HFFc6 (cell line): ENCODE measurements around the gene ID1. TPM values are rescaled to one million over a fixed set of nuclear protein-coding genes. Genes with fewer than 3 reads are reported as not detected.

Experiments
- DNase-seq: peaks from one replicate; pipeline ENCODE4 v3.0.0-alpha.2; 2018
- H3K27ac Mint-ChIP-seq: 2 replicates; pipeline ENCODE4 v1.8.0; 2020; ENCODE audit warnings: mild to moderate bottlenecking, mixed read lengths
- H3K27me3 Mint-ChIP-seq: 2 replicates; pipeline ENCODE4 v1.8.0; 2021; ENCODE audit warnings: mild to moderate bottlenecking, moderate library complexity, mixed read lengths; ENCODE audit not compliant: insufficient read depth
- H3K36me3 Mint-ChIP-seq: 2 replicates; pipeline ENCODE4 v1.8.0; 2021; ENCODE audit warnings: low read depth, mixed read lengths
- H3K4me1 Mint-ChIP-seq: 2 replicates; pipeline ENCODE4 v1.8.0; 2020; ENCODE audit warnings: low read depth, mixed read lengths
- H3K4me3 Mint-ChIP-seq: 2 replicates; pipeline ENCODE4 v1.8.0; 2020; ENCODE audit warnings: mild to moderate bottlenecking, moderate library complexity, mixed read lengths
- H3K9me3 Mint-ChIP-seq: 2 replicates; pipeline ENCODE4 v1.8.0; 2020; ENCODE audit warnings: mild to moderate bottlenecking, mixed read lengths
- CTCF ChIP-seq: fragments of 200-600 bp; sonication (generic); IDR thresholded peaks from 2 replicates; pipeline ENCODE4 v1.5.0; 2021; ENCODE audit warnings: antibody characterized with exemption, mild to moderate bottlenecking
- microRNA-seq: library from miRNA; unstranded; fragments of <30 nt; microRNA quantifications from one replicate; pipeline ENCODE4, GENCODE V29; 2019
- total RNA-seq, 6 experiments: library from RNA; stranded (reverse); fragmentation: NEBNext Ultra II Directional; extraction: Animal tissue kit (Norgen Biotek cat#: 25700); gene quantifications; 2 replicates in 1 of 6; 3 replicates in 5 of 6; pipeline ENCODE4 v1.2.3, GENCODE V29; 2021

Gene ID1
- total RNA-seq, 6 experiments from 2014 or later: 397 to 487 (median 452) TPM

GRCh38 chr20:31653561-31653960 is 48.5 kb downstream of the ID1 start:
- H3K36me3 Mint-ChIP-seq: no peaks in the 10 kb centered on the region
- peaks cover 16% of the 10 kb centered on the region for H3K4me1 Mint-ChIP-seq
- no peak for TF ChIP-seq CTCF
- DNase-seq: no peak
- no peaks in the 10 kb centered on the region for H3K9me3 Mint-ChIP-seq
- no peak overlapping the region for H3K27ac Mint-ChIP-seq
- no peak overlapping the region; the same call in 1 of the 2 replicates for H3K4me3 Mint-ChIP-seq
- H3K27me3 Mint-ChIP-seq: no peaks in the 10 kb centered on the region

- Mint-ChIP-seq H3K27ac (no peak overlapping the region), H3K4me3 (no peak overlapping the region), H3K4me1 (peaks cover 16% of the 10 kb centered on the region), H3K36me3 (no peaks in the 10 kb centered on the region), H3K27me3 (peaks cover 5% of the 10 kb centered on the region; the same call in 1 of the 2 replicates), H3K9me3 (no peaks in the 10 kb centered on the region)
- no peak for DNase-seq
- no peak for TF ChIP-seq CTCF
These were observed 49.4 kb downstream of the ID1 start for GRCh38 chr20:31654534-31654933.

Small RNA genes within 50 kb of the gene (microRNA-seq; reads per million reads assigned to microRNA genes)
- gene MIR3193: 2.3 reads per million

Other genes with a start within 250 kb of the ID1 start
- not detected for gene DEFB118, start 236.7 kb upstream of the ID1 start, total RNA-seq
- gene DEFB119, start 214.7 kb upstream of the ID1 start, total RNA-seq: not detected
- not detected for gene DEFB121, start 199.1 kb upstream of the ID1 start, total RNA-seq
- not detected for gene DEFB123, start 164.7 kb upstream of the ID1 start, total RNA-seq
- gene DEFB124, start 130.2 kb upstream of the ID1 start, total RNA-seq: not detected
- gene REM1, start 130.0 kb upstream of the ID1 start, total RNA-seq: not detected
- 100 to 1,000 TPM; 265 to 332 (median 284) TPM for gene HM13, start 90.8 kb upstream of the ID1 start, total RNA-seq
- gene COX4I2, start 32.6 kb downstream of the ID1 start, total RNA-seq: not detected
- 100 to 1,000 TPM; 111 to 122 (median 117) TPM for gene BCL2L1, start 117.6 kb downstream of the ID1 start, total RNA-seq
- 100 to 1,000 TPM in 4 of 6 experiments, 10 to 100 TPM in 2; 51.0 to 117 (median 107) TPM for gene TPX2, start 134.0 kb downstream of the ID1 start, total RNA-seq
- gene MYLK2, start 214.1 kb downstream of the ID1 start, total RNA-seq: under 1 TPM; 0.07 to 0.30 (median 0.16) TPM
- not detected for gene FOXS1, start 240.3 kb downstream of the ID1 start, total RNA-seq